Measurements from ENCODE around the gene LAMA3. TPM values are rescaled to one million over a fixed set of nuclear protein-coding genes. Genes with fewer than 3 reads are reported as not detected.

LAMA3 gene
- polyA plus RNA-seq, 1 of the 3 experiments (the other 2 are of a cell fraction) = 3.5 TPM

DNA sequence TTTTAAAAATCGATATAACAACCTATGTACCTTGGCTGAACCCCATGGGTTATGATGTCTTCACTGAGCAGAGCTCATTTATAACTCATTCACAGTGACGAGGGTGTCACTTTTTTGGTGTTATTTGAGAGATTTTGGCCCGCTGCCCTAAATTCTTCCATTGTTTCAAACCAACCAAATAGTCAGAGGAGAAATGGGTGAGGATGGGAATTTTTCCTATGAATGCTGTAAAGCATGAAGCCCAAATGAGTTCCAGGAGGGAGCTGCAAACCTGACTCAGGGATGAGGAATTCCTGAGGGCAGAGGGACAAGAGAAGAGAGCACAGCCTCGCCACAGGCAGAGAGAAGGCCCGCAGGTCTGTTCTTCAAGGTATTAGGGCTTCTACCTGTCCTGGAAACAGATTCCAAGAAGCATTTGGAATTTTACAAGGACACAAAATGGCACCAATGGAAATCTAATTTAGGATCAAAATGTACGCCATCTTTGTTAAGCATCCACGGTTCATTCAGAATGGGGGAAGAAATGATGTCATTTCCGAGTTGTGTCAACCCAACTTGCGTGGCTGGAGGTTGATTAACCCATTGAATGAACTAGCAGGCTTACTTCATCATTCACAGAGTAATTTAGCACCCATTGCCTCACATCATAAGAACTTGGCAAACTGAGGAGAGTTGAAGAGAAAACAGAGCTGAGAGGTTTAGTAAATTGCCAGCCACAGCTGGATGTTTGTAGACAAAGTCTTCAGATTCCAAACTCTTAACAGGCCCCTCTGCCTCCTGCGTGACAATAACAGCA lies 133.5 kb downstream of the LAMA3 start:
- Histone ChIP-seq H3K36me3 (replicated peaks in 1 of 2; ENCODE audit: control insufficient read depth in 1 of 2, insufficient read depth in 2 of 2, low read length in 1 of 2) (no peaks in the 10 kb centered on the region), H3K4me1 (ENCODE audit: control insufficient read depth in 1 of 2, insufficient read depth in 2 of 2, low read depth in 1 of 2, low read length in 1 of 2) (peaks cover 0 to 6% of the 10 kb centered on the region in 2 experiments; a peak in 2 of 4 replicates), H3K4me3 (ENCODE audit: low read depth in 2 of 2, low read length in 1 of 2) (no peak overlapping the region), H3K9me2 (no peaks in the 10 kb centered on the region), H3K9me3 (no peaks in the 10 kb centered on the region), H3K27ac (ENCODE audit: low read depth in 2 of 2, low read length in 1 of 2) (peak overlapping the region in 1 of 2 experiments; percentile 34; a peak in 1 of 4 replicates), H3K9ac (no peak overlapping the region), H3K79me2 (ENCODE audit: insufficient read depth) (no peaks in the 10 kb centered on the region), H4K20me1 (ENCODE audit: insufficient read depth) (no peaks in the 10 kb centered on the region), H3F3A (replicated peaks; ENCODE audit: insufficient read depth) (peaks cover 9% of the 10 kb centered on the region), H3K4me2 (no peak overlapping the region), H3K27me3 (ENCODE audit: insufficient read depth) (no peaks in the 10 kb centered on the region), H2AFZ (ENCODE audit: low read depth) (no peak overlapping the region)
- 64% methylated on average over 10 of the region's 10 CpGs for whole genome bisulfite sequencing (ENCODE audit: low lambda C conversion rate)
- ChIA-PET CTCF (interaction anchor here (1.4 kb wide), 1 partner anchor 306 kb away, joined by 4 read pairs; no protein-coding TSS in a partner anchor), POLR2A (no interaction called here)
- no peak for DNase-seq
- TF ChIP-seq, protein P1, sequence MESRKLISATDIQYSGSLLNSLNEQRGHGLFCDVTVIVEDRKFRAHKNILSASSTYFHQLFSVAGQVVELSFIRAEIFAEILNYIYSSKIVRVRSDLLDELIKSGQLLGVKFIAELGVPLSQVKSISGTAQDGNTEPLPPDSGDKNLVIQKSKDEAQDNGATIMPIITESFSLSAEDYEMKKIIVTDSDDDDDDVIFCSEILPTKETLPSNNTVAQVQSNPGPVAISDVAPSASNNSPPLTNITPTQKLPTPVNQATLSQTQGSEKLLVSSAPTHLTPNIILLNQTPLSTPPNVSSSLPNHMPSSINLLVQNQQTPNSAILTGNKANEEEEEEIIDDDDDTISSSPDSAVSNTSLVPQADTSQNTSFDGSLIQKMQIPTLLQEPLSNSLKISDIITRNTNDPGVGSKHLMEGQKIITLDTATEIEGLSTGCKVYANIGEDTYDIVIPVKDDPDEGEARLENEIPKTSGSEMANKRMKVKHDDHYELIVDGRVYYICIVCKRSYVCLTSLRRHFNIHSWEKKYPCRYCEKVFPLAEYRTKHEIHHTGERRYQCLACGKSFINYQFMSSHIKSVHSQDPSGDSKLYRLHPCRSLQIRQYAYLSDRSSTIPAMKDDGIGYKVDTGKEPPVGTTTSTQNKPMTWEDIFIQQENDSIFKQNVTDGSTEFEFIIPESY (IDR thresholded peaks at IDR 0.05; ENCODE audit: borderline replicate concordance, low read depth) = no peak
- TF ChIP-seq YY1 (IDR thresholded peaks at IDR 0.05; ENCODE audit: low read depth) = no peak
- no peak for TF ChIP-seq MXI1 (IDR thresholded peaks at IDR 0.05; ENCODE audit: low read depth, low read length)
- TF ChIP-seq RFX5 (IDR thresholded peaks at IDR 0.05; ENCODE audit: low read length) = no peak
- TF ChIP-seq ELF1 (IDR thresholded peaks at IDR 0.05) = no peak
- no peak for TF ChIP-seq GABPA (IDR thresholded peaks at IDR 0.05; ENCODE audit: low read depth)
- TF ChIP-seq RXRA (IDR thresholded peaks at IDR 0.05; ENCODE audit: borderline replicate concordance, low read depth) = no peak
- TF ChIP-seq TAF1 (IDR thresholded peaks at IDR 0.05; ENCODE audit: borderline replicate concordance, low read depth, low read length) = no peak
- TF ChIP-seq, protein P2, sequence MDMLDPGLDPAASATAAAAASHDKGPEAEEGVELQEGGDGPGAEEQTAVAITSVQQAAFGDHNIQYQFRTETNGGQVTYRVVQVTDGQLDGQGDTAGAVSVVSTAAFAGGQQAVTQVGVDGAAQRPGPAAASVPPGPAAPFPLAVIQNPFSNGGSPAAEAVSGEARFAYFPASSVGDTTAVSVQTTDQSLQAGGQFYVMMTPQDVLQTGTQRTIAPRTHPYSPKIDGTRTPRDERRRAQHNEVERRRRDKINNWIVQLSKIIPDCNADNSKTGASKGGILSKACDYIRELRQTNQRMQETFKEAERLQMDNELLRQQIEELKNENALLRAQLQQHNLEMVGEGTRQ (IDR thresholded peaks at IDR 0.05; ENCODE audit: borderline replicate concordance, low read depth, low read length) = no peak
- TF ChIP-seq CHD2 (IDR thresholded peaks at IDR 0.05; ENCODE audit: low read length, partially characterized antibody) = no peak
- TF ChIP-seq TEAD4 (IDR thresholded peaks at IDR 0.05; ENCODE audit: borderline replicate concordance, insufficient read depth) = 0 out of 2 replicates have a peak, but pooled peaks have one; percentile 31
- TF ChIP-seq, protein P3, sequence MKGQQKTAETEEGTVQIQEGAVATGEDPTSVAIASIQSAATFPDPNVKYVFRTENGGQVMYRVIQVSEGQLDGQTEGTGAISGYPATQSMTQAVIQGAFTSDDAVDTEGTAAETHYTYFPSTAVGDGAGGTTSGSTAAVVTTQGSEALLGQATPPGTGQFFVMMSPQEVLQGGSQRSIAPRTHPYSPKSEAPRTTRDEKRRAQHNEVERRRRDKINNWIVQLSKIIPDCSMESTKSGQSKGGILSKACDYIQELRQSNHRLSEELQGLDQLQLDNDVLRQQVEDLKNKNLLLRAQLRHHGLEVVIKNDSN (IDR thresholded peaks at IDR 0.05; ENCODE audit: borderline replicate concordance, low read depth) = no peak
- no peak for TF ChIP-seq NRF1 (IDR thresholded peaks at IDR 0.05; ENCODE audit: low read depth, low read length)
- no peak for TF ChIP-seq FOXM1 (IDR thresholded peaks at IDR 0.05; ENCODE audit: low read depth)
- TF ChIP-seq POLR2AphosphoS5 (IDR thresholded peaks at IDR 0.05; ENCODE audit: low read depth, low read length) = no peak
- no peak for TF ChIP-seq RAD21 (IDR thresholded peaks at IDR 0.05; ENCODE audit: low read length)
- TF ChIP-seq, protein P4, sequence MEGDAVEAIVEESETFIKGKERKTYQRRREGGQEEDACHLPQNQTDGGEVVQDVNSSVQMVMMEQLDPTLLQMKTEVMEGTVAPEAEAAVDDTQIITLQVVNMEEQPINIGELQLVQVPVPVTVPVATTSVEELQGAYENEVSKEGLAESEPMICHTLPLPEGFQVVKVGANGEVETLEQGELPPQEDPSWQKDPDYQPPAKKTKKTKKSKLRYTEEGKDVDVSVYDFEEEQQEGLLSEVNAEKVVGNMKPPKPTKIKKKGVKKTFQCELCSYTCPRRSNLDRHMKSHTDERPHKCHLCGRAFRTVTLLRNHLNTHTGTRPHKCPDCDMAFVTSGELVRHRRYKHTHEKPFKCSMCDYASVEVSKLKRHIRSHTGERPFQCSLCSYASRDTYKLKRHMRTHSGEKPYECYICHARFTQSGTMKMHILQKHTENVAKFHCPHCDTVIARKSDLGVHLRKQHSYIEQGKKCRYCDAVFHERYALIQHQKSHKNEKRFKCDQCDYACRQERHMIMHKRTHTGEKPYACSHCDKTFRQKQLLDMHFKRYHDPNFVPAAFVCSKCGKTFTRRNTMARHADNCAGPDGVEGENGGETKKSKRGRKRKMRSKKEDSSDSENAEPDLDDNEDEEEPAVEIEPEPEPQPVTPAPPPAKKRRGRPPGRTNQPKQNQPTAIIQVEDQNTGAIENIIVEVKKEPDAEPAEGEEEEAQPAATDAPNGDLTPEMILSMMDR (IDR thresholded peaks at IDR 0.05) = no peak
- no peak for TF ChIP-seq SIN3A (IDR thresholded peaks at IDR 0.05; ENCODE audit: borderline replicate concordance, low read depth, low read length)
- TF ChIP-seq, protein P5, sequence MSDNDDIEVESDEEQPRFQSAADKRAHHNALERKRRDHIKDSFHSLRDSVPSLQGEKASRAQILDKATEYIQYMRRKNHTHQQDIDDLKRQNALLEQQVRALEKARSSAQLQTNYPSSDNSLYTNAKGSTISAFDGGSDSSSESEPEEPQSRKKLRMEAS (IDR thresholded peaks at IDR 0.05; ENCODE audit: low read depth) = no peak
- no peak for TF ChIP-seq GATA2 (CRISPR knock-in tag; IDR thresholded peaks at IDR 0.05)
- peak; percentile 42; the same call in 1 of the 2 replicates for TF ChIP-seq JUND (IDR thresholded peaks at IDR 0.05)
- TF ChIP-seq, protein P6, sequence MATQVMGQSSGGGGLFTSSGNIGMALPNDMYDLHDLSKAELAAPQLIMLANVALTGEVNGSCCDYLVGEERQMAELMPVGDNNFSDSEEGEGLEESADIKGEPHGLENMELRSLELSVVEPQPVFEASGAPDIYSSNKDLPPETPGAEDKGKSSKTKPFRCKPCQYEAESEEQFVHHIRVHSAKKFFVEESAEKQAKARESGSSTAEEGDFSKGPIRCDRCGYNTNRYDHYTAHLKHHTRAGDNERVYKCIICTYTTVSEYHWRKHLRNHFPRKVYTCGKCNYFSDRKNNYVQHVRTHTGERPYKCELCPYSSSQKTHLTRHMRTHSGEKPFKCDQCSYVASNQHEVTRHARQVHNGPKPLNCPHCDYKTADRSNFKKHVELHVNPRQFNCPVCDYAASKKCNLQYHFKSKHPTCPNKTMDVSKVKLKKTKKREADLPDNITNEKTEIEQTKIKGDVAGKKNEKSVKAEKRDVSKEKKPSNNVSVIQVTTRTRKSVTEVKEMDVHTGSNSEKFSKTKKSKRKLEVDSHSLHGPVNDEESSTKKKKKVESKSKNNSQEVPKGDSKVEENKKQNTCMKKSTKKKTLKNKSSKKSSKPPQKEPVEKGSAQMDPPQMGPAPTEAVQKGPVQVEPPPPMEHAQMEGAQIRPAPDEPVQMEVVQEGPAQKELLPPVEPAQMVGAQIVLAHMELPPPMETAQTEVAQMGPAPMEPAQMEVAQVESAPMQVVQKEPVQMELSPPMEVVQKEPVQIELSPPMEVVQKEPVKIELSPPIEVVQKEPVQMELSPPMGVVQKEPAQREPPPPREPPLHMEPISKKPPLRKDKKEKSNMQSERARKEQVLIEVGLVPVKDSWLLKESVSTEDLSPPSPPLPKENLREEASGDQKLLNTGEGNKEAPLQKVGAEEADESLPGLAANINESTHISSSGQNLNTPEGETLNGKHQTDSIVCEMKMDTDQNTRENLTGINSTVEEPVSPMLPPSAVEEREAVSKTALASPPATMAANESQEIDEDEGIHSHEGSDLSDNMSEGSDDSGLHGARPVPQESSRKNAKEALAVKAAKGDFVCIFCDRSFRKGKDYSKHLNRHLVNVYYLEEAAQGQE (IDR thresholded peaks at IDR 0.05; ENCODE audit: low read depth, low read length) = no peak
- peak; percentile 36; the same call in 1 of the 2 replicates for TF ChIP-seq FOSL2 (IDR thresholded peaks at IDR 0.05; ENCODE audit: borderline replicate concordance, low read depth)
- no peak for TF ChIP-seq EZH2phosphoT487 (IDR thresholded peaks at IDR 0.05; ENCODE audit: borderline replicate concordance, low read depth)

Data from SK-N-SH (cell line).